NCI-H748 (cell line): ENCODE measurements around the gene EYS.
A peak's percentile ranks its signal among the peaks of the same experiment; 100 is the strongest.

Experiments used
- DNase-seq: peaks from one replicate; lab custom pipeline; 2025; ENCODE audit not compliant: unreplicated experiment; lab: John Stamatoyannopoulos, UW

The EYS gene

DNA sequence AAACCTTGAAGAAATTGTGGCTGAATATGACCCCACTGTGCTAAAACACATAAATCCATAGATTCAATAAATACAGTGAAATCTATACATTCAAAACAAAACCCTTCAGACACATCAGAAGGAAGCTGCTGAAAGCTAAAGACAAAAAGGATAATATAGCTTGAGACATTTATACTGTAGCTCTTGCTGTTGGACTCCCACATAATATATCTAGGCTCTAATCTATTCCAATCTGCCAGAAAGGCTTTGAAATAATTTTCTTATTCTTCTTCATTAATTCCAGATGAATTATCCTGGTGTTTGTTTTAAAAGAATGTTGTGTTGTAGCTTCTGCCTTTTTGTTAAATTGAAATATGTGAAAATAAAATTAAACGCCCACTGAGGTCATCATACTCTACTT, 454.0 kb downstream of the EYS start:
- DNase-seq, result no peak

DNA sequence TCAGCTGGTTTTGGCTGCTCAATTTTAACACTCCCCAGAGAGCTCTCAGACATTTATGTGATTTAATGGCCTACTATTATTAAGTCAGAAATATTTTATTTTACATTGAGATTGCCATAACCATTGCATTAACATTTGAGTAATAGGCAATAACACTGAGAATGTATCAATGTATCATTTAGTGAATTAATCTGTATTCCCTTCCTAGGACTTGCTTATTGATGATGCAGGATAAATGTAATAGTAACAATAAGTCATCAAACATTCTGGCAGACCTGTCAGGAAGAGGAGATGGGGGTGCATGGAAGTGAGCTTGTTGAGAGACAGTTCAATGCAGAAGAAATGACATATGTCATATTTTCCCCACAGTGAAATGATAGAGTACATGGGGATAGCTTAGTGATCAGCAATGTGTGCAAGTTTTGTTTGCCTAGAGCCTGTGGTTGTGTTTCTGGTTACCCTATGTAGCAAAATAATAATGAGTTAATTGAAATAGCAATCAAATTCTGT, 458.9 kb downstream of the EYS start:
- DNase-seq, result no peak

DNA sequence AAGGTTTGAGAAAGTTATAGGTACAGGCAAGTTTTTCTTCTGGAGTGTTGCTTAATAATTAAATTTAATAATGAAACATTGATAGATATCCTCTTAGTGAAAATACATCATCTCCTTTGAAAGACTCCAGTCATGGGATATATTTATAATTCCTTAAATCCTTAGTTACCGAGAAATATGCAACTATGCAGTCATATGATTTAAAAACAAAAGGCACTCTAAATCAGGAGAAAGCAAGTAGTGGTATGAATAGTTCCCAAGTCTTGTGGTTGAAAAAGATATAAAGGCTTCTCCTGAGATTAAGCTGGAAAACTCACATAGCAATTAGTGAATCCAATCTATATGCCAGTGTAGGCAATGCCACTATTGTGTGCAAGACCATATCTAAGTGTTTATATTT, 475.4 kb downstream of the EYS start:
- no peak for DNase-seq

DNA sequence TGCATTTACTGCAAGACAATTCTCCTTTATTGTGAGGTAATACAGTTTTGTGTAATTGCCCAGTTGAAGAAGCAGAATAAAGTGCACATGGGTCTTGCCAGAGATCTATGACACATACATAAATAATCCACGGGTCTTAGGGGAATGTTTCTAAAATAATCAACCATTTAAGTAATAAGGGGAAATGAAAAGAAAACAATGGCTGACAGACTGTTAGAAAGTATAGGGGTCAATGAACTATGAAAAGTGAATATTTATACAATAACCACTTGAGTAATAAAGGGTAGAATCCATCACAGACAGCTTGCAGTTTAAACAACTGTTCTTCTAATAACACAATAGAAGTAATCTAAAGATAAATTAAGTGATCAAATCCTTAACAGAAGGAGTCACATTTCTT, 477.2 kb downstream of the EYS start:
- DNase-seq, result peak; percentile 14

DNA sequence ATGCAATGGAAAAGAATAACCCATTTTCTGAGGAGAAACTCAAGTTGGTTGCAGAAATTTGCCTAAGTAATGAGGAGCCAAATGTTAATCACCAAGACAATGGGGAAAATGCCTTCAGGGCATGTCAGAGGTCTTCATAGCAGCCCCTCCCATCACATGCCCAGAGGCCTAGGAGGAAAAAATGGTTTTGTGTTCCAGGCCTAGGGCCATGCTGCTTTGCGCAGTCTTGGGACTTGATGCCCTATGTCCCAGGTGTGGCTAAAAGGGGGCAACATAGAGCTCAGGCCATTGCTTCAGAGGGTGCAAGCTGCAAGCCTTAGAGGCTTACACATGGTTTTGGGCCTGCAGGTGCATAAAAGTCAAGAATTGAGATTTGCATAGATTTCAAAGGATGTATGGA, 485.9 kb downstream of the EYS start:
- no peak for DNase-seq

DNA sequence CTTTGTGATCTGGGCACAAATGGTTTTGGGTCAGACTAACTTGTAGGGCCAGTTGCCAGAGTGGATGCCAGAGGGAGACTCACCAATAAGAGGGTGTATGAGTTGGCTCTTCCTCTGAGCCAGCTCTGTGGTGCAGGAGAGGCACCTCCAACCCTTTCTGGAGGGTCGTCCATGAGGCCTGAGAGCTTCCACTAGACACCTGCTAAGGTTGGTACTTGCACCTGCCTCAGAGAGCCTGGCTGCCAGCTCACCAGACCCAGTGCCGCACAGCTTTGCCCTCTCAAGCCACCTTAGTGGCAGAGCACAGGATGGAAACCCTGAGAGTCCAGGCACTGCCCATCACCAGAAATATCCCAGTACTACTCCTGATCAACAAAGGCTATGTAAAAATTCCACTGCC, 504.3 kb downstream of the EYS start:
- DNase-seq, result no peak

DNA sequence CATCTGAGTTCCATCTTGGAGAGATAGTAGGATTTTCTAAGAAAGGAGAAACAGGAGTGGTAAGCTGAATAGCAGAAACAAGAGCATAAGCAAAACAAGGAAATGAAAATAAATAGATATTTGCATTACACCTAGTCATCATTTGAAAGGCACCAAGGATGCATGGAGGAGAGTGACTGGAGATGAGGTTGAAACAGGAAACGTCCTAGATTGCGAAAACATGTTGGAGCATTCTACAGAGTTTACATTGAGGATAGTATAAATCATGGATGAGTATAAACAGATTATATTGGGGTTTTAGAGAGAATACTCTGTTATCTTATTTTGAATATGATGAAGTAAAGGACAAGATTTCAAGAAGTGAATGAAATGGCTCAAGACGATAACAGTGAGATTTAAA, 507.3 kb downstream of the EYS start:
- DNase-seq, result no peak

DNA sequence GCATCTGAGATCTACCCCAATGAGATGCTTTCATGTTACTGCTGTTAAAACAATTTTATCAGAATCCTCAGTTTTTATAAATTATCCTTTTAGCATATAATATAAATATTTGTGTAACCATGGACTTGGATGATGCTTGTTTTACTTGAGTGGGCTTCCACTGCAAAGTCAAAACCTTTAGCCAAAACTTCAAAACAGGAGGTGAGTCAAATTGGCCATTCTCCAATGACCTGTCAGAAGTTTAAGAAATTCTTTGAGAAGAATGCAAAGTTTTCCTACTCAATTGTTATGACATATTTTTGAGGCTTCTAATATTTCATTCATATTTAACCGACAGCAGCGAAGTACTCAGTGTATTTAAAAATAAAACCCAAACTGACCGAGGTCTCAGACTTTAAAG, 507.9 kb downstream of the EYS start:
- no peak for DNase-seq

DNA sequence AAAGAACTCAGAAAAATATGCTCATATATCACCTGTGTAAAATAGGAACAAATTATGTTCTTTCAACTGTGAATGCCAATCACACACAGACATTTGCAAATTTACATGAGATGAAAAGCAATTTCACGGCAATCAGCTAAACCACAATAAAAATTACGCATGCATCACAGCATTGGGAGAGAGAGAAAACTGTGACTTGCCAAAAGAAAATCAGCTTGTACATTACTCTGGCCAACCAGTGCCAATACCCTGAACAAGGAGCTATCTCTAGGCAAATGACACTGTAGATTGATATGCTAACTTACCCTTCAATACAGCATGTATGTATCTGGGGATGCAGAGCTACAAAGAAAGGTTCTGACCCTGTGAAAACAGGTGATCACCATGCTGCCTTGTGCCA, 515.6 kb downstream of the EYS start:
- no peak for DNase-seq

DNA sequence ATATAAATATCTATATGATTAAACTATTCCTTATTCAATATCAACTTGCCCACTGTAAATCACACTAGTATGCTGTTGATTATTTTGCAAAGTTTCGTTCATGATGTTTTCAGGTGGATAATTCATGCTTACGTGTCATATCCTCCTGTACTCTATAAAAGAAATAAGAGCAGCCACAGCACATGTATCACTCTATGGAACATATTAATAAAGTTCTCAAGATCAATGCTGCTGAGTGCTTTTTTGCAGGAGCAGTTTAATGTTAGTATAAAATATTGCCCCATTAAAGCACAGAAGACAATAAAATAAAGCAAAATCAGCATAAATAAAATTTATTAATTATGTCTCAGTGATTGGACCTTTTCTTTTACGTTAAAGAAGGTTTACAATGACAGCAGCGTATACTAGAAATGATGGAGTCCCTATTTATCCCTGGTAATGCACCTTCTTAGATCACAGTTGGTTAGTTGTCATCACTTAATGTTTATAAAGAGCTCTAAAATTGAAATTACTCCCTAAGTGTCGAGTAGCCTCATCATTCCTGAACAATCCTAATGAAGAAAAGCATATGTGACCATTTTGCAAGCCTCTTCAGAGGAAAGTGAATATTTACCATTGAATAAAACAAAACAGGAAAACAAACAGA, 517.7 kb downstream of the EYS start:
- no peak for DNase-seq

DNA sequence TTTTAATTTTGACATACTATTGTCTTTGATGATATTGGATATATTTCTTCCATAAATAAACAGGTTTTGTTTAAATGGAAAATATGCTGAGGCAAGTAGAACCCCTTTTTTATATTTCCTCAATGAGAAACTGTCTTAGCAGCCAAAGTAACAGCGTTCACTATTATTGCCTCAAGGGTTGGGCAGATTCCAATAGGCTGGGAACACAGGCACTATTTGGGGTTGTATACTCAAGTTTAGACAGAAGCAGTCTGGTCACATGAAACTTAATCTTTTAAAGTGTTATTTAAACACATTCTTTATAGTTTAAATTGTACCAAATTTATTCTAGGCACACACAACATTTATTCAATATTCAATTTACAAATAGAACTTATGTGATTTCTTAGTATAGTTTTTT, 520.2 kb downstream of the EYS start:
- DNase-seq, result no peak

DNA sequence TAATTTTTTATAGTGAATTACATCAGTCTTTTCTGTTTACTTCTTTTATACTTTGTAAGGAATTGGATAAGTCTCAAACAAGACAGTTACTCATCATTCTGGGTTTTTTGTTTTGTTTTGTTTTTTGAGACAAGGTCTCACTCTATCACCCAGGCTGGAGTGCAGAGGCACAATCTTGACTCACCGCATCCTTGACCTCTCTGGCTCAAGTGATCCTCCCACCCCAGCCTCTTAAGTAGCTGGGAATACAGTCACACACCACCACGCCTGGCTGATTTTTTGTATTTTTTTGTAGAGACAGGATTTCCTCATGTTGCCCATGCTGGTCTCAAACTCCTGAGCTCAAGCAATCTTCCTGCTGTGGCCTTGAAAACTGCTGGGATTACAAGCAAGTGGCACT, 524.3 kb downstream of the EYS start:
- no peak for DNase-seq

DNA sequence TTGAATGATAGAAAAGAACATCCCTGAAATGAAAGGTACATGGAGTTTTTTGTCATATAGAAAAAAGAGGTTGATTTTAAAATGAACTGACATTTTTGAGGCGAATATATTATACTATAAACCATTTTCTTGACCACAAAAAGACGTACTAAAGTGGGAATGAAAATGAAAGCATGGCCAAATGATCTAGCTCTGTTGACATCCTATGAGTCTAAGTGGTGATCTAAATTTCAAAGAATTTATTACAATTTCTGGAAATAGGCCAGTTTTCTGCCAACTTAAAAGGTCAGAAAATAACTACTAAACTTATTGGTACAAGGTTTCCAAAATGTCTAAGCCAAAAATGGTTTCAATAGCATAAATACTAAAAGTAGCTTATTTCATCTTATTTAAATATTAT, 536.8 kb downstream of the EYS start:
- no peak for DNase-seq

DNA sequence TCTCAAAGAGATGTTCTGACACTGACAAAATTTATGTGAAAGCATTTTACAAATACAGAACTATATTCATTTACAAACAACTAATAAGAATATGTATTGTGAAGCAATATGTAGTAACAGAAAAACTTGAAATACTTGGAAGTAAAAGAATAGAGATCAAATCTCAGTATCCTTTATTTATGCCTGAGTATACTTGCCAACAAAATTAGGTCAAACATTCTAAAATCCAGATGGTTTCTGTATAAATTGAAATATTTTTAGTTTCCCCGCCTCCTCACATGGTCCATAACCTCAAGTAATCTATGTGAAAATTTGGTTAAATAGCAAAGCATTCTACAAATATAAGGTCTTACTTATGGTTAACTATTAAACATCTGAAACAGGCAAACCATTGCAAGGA, 545.4 kb downstream of the EYS start:
- DNase-seq, result no peak

DNA sequence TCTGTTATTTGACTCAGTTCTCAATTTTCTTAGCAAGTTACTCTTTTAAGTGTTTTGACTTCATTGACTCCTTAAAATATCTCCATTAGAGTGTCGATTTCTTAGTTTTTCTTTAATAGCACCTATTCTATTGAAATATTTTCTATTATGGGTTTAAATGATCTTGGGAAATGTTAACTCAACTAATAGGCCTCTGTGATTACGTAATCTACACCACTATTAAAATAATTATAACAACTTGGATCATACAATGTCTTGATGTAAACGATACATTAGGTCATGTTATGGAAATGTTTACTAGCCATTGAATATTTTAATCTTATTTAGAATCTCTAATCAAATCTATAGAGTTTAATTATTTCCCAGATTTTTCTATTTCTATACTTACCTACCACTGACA, 550.0 kb downstream of the EYS start:
- DNase-seq, result no peak

DNA sequence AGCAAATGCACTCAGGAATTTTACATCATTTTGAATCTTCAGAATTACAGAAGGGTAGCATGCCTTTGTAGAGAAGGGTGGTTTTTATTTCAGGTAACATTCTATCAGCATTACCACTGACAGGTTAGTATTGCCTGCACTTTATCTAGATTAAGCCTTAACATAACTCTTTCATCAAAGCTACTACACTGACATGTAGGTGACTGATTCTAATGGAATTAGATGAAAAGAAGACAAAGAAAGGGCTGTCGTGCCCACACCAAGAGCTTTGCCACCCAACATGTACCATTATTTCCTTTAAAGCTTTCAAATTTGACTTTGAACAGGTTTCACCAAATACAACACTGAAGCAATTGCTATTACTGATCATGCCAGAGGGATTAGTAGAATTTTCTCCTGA, 551.9 kb downstream of the EYS start:
- no peak for DNase-seq

DNA sequence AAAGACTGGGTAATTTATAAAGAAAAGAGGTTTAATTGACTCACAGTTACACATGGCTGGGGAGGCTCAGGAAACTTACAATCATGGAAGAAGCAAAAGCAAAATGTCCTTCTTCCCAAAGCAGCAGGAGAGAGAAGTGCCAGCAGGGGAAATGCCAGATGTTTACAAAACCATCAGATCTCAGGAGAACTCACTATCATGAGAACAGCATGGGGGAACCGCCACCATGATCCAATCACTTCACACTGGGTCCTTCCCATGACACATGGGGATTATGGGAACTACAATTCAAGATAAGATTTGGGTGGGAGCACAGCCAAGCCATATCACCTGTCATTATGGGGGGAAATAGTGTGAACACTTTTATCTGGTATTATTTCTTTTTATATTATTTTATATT, 557.2 kb downstream of the EYS start:
- no peak for DNase-seq

DNA sequence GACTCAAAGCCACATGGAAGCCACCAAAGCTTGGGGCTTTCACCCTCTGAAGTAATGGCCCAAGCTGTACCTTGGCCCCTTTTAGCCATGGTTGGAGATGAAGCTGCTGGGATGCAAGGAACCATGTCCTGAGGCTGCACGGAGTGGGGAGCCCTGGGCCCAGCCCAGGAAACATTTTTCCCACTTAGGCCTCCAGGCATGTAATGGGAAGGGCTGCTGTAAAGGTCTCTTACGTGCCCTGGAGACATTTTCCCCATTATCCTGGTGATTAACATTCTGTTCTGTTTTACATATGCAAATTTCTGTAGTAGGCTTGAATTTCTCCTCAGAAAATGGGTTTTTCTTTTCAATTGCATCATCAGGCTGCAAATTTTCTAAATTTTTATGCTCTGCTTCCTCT, 558.2 kb downstream of the EYS start:
- no peak for DNase-seq

DNA sequence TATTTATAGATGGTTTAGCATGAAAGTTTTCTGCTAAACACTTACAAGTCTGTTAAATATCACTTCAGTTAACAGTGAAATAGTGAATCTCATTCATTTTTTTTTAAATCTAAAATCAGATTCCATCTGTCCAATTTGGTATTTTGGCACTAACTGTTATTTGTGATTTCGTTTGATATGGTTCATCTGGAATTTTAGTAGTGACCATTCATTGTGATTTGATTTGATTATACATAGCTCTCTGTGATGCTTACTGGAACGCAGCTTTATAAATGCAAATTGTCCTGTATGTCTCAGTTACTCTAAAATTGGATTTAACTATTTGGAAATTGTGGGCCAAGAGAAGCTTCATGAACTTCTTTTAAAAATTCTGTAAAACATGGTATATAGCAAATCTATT, 571.5 kb downstream of the EYS start:
- DNase-seq, result no peak

DNA sequence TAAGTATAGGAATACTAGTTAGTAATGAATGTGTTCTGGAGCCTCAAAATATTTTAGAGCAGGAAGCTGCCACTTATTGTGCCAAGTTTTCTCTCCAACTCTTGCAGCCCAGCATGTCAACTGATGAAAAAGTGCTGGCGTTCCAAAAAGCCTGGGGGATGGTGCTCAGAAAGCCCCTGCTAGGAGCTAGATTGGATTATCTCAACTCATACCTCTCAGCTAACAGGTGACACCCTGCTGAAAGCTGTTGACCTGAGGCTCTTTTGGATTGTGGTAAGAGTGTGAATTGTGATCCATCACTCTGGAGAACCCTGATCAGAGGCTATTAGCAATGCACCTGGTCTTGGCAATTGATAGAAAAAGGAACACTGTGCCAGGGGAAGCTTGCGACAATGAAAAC, 580.4 kb downstream of the EYS start:
- peak; percentile 91 for DNase-seq

DNA sequence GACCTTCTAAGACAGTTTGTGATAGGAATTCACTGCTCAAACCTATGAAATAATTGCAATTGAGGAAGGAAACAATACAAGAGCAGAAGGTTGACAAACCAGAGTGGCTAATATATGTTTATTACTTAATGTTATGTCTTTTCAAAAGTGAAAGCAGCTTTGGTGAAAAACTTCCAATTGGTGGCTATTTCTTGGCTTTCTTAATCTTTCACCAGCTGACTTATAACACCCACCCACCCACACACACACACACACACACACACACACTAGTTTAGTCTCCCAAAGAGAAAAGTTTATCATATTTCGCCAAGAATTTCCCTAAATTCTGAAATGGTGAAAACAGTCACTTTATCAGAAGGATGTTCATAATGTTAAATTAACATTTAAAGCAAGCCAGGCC, 583.5 kb downstream of the EYS start:
- DNase-seq, result peak; percentile 24

DNA sequence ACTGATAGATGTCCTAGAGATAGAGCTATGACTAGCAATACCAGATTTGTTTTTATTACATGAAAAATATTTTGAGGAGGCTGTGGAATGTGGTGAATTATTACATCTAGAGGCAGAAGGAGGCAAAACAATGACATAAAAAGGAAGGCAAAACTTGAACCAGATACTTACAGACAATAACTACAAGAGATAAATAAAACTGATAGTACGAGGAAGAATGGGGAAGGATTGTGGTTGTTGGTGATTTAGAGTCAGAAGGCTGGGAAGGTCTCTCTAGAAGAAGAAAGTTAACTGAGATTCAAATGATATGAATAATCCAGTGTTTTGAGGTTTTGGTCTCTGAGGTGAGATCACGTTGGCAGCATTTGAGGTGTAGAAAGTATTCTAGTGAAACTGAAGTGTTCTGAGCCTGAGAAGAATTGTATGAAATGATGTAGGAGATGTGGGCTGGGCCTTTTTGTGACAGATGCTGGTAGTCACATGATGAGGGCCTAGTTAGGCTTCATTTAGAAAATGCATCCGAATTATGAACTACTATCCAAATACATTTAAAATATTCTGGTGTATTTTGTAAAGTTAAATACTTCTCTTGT, 589.1 kb downstream of the EYS start:
- DNase-seq, result no peak

DNA sequence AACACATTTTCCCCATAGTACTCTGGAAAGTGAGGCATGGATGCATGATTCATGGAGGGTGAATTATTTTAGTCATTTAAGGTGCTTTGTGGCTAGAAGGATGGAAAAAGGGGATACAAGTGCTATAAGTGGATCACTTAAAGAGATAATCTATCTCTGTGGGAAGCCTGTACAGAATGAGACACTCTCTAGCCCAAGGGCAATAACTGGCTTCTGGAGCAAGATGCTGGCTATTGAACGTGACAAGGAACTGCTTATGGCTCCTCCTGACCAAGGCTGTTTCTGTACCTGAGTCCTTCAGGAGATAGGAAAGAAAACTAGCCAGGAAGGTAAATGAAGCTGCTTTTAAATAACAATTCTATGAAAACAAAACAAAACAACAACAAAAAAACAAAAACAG, 590.7 kb downstream of the EYS start:
- DNase-seq, result no peak
